Frontal cortex (tissue), 4 donors: ENCODE data around the gene FAM118A. TPM values are rescaled to one million over a fixed set of nuclear protein-coding genes. Genes with fewer than 3 reads are reported as not detected.
"Not testable (repeated sequence)": the region's sequence is repeated elsewhere in the genome, so short reads cannot be mapped to it uniquely, and the experiment has no call there.

Experiments used
- DNase-seq, 2 donors: peaks; one replicate each; pipeline ENCODE4 v3.0.0; 2012; ENCODE audit warnings: low spot score in 2 of 2
- FAIRE-seq: peaks from 2 replicates; lab custom pipeline; 2012; peaks lifted over from hg19 to GRCh38; lab: Jason Lieb, UNC
- total RNA-seq: library from RNA; depleted of rRNA; stranded (reverse); fragments of >200 nt; gene quantifications from one replicate; pipeline ENCODE4 v1.2.3, GENCODE V29; 2014
- donor health status: control.
- donor health status: control.
- donor health status: control.

Gene FAM118A
- total RNA-seq, 1 donor from 2014 or later, result 14.3 TPM

DNA sequence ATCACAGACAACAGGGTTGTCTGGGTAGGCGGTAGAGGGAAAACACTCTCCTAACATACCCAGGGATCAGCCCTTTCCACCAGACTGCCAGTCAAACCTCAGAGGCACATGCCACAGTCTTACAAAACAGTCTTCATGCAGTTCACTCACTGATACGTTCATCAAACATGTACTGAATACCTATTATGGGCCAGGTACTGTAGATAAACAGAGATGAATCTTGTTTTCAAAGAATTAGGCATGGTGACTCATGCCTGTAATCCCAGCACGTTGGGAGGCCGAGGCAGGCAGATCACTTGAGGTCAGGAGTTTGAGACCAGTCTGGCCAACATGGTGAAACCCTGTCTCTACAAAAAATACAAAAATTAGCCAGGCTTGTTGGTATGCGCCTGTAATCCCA is 43.0 kb downstream of the FAM118A start:
- FAIRE-seq, DNase-seq: not testable (repeated sequence)

DNA sequence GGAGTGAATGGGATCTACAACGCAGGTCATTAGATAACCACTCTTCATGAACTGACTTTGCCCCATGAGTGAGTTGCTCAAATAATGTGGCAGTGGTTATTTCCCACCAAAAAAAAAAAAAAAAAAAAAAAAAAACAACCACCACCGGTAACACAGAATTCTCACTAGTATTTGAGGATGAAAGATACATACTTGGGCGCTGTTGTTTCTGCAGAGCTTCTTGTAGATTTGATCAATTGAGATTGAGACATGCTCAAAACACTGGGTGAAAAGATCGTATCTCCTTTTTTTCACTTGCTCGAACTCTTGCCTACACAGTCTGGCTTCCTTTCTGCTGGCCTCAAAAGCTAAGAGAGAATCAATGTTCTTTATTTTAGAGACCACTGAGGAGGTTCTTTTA is 44.1 kb downstream of the FAM118A start:
- DNase-seq, result no peak
- FAIRE-seq, result no peak

DNA sequence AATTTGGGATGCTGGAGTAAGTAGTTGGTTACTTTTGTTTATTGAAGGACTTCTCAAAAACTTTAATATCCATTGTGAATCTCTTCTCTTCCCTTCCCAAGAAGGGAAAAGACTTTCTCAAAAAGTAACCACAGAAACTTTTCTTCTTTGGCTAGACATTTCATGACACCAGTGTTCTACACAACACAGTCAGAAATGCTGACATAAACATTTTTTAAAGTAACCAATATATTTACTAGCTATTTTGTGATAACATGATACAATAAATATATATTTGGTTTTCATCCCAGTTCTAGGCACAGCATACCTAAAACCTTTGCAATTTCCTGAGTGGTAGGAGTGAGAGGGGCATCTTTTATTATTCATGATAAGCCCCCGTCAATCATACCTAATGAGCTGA is 47.8 kb downstream of the FAM118A start:
- FAIRE-seq, result no peak
- DNase-seq, result no peak

DNA sequence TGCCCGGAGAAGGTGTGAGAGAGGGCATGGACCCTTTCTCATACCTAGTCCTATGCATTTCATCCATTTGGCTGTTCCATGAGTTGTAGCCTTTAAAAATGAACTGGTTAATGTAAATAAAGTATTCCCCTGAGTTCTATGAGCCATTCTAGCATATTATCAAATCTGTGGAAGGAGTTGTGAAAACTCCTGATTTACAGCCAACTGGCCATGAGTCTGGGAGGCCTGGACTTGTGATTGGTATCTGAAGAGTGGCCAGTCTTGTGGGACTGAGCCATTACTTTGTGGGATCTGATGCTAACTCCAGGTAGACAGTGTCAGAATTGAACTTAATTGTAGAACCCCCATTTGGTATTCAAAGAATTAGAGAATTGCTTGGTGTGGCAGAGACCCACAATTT is 48.4 kb downstream of the FAM118A start:
- FAIRE-seq (no peak), DNase-seq (no peak)

DNA sequence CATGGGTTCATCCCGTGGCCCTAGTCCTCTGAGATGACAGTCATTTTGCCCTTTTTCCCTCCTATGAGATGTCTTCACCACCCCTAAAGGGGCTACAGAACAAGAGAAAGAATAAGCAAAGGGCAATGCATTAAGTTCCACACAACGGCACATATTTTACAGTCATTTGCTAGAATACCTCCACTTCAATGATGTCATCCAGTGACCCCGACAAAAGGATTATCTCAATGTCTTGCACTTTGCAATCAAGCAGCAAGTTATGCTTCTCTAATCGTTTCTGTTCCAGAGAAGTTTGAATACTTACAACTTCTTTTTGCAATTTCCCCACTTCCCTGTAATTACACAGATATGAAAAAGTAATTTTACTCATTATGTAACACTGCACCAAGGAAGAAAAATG is 49.9 kb downstream of the FAM118A start:
- FAIRE-seq (no peak), DNase-seq (no peak)

DNA sequence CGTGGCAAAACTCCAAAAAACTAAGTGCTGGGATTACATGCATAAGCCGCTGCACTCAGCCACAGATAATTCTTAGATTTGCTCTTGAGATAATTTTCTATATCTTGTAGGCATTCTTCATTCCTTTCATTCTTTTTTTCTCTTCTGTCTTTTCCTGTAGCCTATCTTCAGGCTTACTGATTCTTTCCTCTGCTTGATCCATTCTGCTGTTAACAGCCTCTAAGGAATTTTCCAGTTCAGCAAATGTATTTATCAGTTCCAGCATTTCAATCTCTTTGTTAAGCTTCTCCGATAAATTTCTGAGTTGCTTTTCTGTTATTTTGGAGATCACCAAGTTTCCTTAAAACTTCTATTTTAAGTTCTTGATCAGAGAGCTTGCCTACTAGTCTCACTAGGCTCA is 57.0 kb downstream of the FAM118A start:
- DNase-seq (no peak), FAIRE-seq (no peak)

DNA sequence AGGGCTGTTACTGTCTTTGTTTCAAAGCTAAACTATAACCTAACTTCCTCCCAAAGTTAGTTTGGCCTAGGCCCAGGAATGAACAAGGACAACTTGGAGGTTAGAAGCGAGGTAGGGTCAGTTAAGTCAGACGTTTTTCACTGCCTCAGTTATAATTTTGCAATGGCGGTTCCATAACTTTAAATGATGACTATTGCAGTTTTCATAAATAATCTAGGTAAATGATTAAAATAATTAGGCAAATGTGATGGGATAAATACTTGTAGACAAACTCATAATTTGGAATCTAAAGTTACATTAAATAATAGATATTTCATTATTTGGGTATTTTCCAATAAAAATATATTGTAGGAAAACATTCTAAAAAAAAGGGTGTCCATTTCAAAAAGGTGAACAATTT is 63.9 kb downstream of the FAM118A start:
- DNase-seq, FAIRE-seq: not testable (repeated sequence)

DNA sequence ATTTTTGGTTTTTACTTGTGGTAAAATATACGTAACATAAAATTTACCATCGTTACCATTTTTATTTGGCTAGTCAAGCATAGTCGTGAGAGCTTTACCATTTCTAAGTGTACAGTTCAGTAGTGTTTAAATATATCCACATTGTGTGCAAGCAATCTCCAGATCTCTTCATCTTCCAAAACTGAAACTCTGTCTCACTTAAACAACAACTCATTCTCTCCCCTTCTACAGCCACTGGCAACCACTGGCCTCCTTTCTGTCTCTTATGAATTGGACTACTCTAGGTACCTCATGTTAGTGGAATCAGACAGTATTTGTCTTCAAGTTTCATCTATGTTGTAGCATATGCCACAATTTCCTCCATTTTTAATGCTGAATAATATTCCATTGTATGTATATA is 66.3 kb downstream of the FAM118A start:
- no peak for FAIRE-seq
- no peak for DNase-seq

DNA sequence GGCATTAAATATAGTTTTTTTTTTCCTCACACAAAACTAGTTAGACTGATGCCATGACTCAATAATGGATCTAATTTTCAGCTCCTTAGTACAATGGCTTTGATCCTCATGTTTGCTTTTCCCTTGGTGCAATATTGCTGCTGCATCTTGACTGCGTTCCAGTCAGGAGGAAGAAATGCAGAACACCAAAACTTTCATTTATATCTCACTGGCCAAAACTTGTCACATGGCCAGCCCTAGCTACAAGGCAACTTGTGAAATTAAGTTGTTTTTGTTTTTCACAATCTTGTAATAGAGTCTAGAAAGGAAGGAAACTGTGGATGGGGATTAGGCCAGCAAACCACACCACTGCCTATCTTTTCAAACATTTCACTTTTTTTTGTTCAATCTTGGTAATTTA is 67.0 kb downstream of the FAM118A start:
- DNase-seq, result no peak
- no peak for FAIRE-seq

DNA sequence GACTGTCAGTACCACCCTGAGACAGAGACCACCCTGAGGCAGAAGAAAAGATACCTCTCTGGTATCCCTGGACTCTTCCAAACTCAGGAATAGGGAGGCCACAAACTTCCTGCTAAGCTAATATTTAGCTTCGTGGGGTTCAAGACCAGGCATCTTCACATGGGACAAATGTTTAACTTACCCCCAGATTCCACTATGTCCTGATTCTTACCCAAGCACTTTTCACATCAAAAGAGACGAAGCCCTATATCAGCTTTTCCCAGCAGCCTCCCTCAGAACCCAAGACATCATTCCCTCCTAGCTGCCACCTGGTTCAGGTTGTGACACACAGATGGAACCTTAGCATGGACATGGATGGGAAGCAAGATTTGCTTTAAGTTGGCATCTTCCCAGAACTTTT is 71.6 kb downstream of the FAM118A start:
- DNase-seq, result no peak
- no peak for FAIRE-seq

DNA sequence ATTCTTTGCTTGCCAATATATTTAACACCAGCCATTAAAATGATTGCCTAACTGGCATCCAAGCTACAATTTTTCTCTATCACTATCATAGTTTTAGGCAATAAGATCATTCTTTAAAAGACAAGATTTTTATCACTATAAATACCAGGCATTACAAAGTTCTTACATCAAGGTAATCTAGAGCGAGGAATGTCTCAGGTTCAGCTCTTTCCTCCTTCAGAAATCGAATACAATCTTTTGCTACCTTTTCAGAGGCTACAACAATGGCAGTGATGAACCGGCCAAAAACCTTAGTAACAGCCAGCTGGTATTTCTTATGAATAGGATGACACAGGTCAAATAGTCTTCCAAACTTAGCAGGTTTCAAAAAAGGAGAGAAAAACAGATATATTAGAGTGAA is 79.8 kb downstream of the FAM118A start:
- FAIRE-seq (no peak), DNase-seq (no peak)

Other genes starting within 250 kb of the FAM118A start
- gene NUP50, start 146.0 kb upstream of the FAM118A start, total RNA-seq, result 56.3 TPM
- 52.6 TPM for gene KIAA0930, start 69.0 kb upstream of the FAM118A start, total RNA-seq
- not detected for gene UPK3A, start 25.0 kb upstream of the FAM118A start, total RNA-seq
- gene SMC1B, start 103.7 kb downstream of the FAM118A start, total RNA-seq, result not detected
- 0.41 TPM for gene RIBC2, start 103.8 kb downstream of the FAM118A start, total RNA-seq
- gene FBLN1, start 192.9 kb downstream of the FAM118A start, total RNA-seq, result 25.7 TPM